Neuron (in vitro differentiated cells): Measurements from ENCODE around the gene OTOG.

Experiments used
- H2AFZ ChIP-seq: one replicate; pipeline ENCODE4 v1.6.1; 2013; ENCODE audit warnings: low read depth, mild to moderate bottlenecking, inconsistent platforms, low read length, moderate library complexity
- H3K27me3 ChIP-seq: one replicate; pipeline ENCODE4 v1.6.1; 2013; ENCODE audit warnings: low read length; ENCODE audit not compliant: insufficient read depth
- H3K36me3 ChIP-seq: one replicate; pipeline ENCODE4 v1.6.1; 2013; ENCODE audit warnings: low read length; ENCODE audit not compliant: insufficient read depth
- H3K4me1 ChIP-seq: one replicate; pipeline ENCODE4 v1.6.1; 2013; ENCODE audit warnings: low read length; ENCODE audit not compliant: insufficient read depth
- H3K4me3 ChIP-seq: 2 replicates; pipeline ENCODE4 v1.5.1; 2013; ENCODE audit warnings: mild to moderate bottlenecking, low read length, moderate library complexity
- H3K9me3 ChIP-seq: one replicate; pipeline ENCODE4 v1.6.1; 2013; ENCODE audit warnings: low read length

The OTOG gene

GRCh38 chr11:17637901-17638300 lies 90.8 kb downstream of the OTOG start:
- no peak overlapping the region for H2AFZ ChIP-seq
- no peaks in the 10 kb centered on the region for H3K9me3 ChIP-seq
- no peaks in the 10 kb centered on the region for H3K27me3 ChIP-seq
- H3K4me1 ChIP-seq: no peaks in the 10 kb centered on the region
- H3K36me3 ChIP-seq: no peaks in the 10 kb centered on the region
- no peak overlapping the region for H3K4me3 ChIP-seq

- Histone ChIP-seq H2AFZ (no peak overlapping the region), H3K36me3 (no peaks in the 10 kb centered on the region), H3K4me1 (no peaks in the 10 kb centered on the region), H3K9me3 (no peaks in the 10 kb centered on the region), H3K27me3 (no peaks in the 10 kb centered on the region), H3K4me3 (no peak overlapping the region)
Observed at GRCh38 chr11:17638311-17638710, 91.3 kb downstream of the OTOG start.

- Histone ChIP-seq H3K4me3 (no peak overlapping the region), H3K36me3 (no peaks in the 10 kb centered on the region), H2AFZ (no peak overlapping the region), H3K27me3 (no peaks in the 10 kb centered on the region), H3K4me1 (no peaks in the 10 kb centered on the region), H3K9me3 (no peaks in the 10 kb centered on the region)
Observed at GRCh38 chr11:17639091-17639490, 92.0 kb downstream of the OTOG start.

- Histone ChIP-seq H3K36me3 (no peaks in the 10 kb centered on the region), H3K4me1 (no peaks in the 10 kb centered on the region), H3K27me3 (no peaks in the 10 kb centered on the region), H2AFZ (no peak overlapping the region), H3K4me3 (no peak overlapping the region), H3K9me3 (no peaks in the 10 kb centered on the region)
Observed at GRCh38 chr11:17639781-17640180, 92.7 kb downstream of the OTOG start.

GRCh38 chr11:17640493-17641164 lies 93.6 kb downstream of the OTOG start:
- H3K27me3 ChIP-seq: no peaks in the 10 kb centered on the region
- H3K36me3 ChIP-seq: no peaks in the 10 kb centered on the region
- no peak overlapping the region for H3K4me3 ChIP-seq
- no peak overlapping the region for H2AFZ ChIP-seq
- H3K9me3 ChIP-seq: no peaks in the 10 kb centered on the region
- H3K4me1 ChIP-seq: no peaks in the 10 kb centered on the region

GRCh38 chr11:17641792-17642350 lies 94.8 kb downstream of the OTOG start:
- Histone ChIP-seq H3K4me3 (no peak overlapping the region), H2AFZ (no peak overlapping the region), H3K27me3 (peaks cover 7% of the 10 kb centered on the region), H3K36me3 (no peaks in the 10 kb centered on the region), H3K9me3 (no peaks in the 10 kb centered on the region), H3K4me1 (no peaks in the 10 kb centered on the region)

GRCh38 chr11:17642370-17642769 lies 95.3 kb downstream of the OTOG start:
- Histone ChIP-seq H3K4me1 (no peaks in the 10 kb centered on the region), H2AFZ (no peak overlapping the region), H3K4me3 (no peak overlapping the region), H3K27me3 (peaks cover 11% of the 10 kb centered on the region), H3K36me3 (no peaks in the 10 kb centered on the region), H3K9me3 (no peaks in the 10 kb centered on the region)

GRCh38 chr11:17642980-17643379 lies 95.9 kb downstream of the OTOG start:
- no peak overlapping the region for H3K4me3 ChIP-seq
- no peaks in the 10 kb centered on the region for H3K36me3 ChIP-seq
- no peak overlapping the region for H2AFZ ChIP-seq
- peaks cover 11% of the 10 kb centered on the region for H3K27me3 ChIP-seq
- H3K4me1 ChIP-seq: no peaks in the 10 kb centered on the region
- H3K9me3 ChIP-seq: no peaks in the 10 kb centered on the region

- no peak overlapping the region for H2AFZ ChIP-seq
- no peaks in the 10 kb centered on the region for H3K36me3 ChIP-seq
- H3K9me3 ChIP-seq: no peaks in the 10 kb centered on the region
- peaks cover 11% of the 10 kb centered on the region for H3K27me3 ChIP-seq
- no peak overlapping the region for H3K4me3 ChIP-seq
- H3K4me1 ChIP-seq: no peaks in the 10 kb centered on the region
Observed at GRCh38 chr11:17643506-17644405, 96.7 kb downstream of the OTOG start.

GRCh38 chr11:17645190-17645970 lies 98.3 kb downstream of the OTOG start:
- Histone ChIP-seq H3K9me3 (no peaks in the 10 kb centered on the region), H2AFZ (no peak overlapping the region), H3K4me3 (no peak overlapping the region), H3K4me1 (no peaks in the 10 kb centered on the region), H3K36me3 (no peaks in the 10 kb centered on the region), H3K27me3 (peaks cover 17% of the 10 kb centered on the region)

- Histone ChIP-seq H3K27me3 (peaks cover 17% of the 10 kb centered on the region), H2AFZ (no peak overlapping the region), H3K36me3 (no peaks in the 10 kb centered on the region), H3K4me3 (no peak overlapping the region), H3K4me1 (no peaks in the 10 kb centered on the region), H3K9me3 (no peaks in the 10 kb centered on the region)
Observed at GRCh38 chr11:17646451-17647145, 99.5 kb downstream of the OTOG start.

- Histone ChIP-seq H2AFZ (no peak overlapping the region), H3K4me1 (no peaks in the 10 kb centered on the region), H3K27me3 (peaks cover 19% of the 10 kb centered on the region), H3K4me3 (no peak overlapping the region), H3K9me3 (no peaks in the 10 kb centered on the region), H3K36me3 (no peaks in the 10 kb centered on the region)
Observed at GRCh38 chr11:17648528-17648927, 101.5 kb downstream of the OTOG start.
